ENCODE data around the gene WDR70.

Gene WDR70

DNA sequence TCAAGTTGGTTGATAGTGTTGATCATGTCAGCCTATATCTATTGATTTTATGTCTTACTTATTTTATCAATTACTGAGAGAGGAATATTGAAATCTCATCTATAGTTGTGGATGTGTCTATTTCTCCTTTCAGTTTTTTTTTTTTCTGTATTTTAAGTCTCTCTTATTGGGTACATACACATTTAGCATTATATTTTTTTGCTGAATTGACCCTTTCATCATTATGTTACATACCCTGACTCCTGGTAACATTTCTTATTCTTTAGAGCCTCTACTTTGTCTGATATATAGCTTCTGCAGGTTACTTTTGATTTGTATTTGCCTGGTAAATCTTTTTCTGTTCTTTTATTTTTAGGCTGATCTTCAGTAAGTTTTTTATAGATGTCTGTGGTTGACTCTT lies 281.2 kb downstream of the WDR70 start:
- H3K36me3 ChIP-seq (ENCODE audit: low read length) = no peaks in the 10 kb centered on the region
- no peak overlapping the region for H3K27ac ChIP-seq (ENCODE audit: low read depth, low read length)
- TF ChIP-seq, protein P1, sequence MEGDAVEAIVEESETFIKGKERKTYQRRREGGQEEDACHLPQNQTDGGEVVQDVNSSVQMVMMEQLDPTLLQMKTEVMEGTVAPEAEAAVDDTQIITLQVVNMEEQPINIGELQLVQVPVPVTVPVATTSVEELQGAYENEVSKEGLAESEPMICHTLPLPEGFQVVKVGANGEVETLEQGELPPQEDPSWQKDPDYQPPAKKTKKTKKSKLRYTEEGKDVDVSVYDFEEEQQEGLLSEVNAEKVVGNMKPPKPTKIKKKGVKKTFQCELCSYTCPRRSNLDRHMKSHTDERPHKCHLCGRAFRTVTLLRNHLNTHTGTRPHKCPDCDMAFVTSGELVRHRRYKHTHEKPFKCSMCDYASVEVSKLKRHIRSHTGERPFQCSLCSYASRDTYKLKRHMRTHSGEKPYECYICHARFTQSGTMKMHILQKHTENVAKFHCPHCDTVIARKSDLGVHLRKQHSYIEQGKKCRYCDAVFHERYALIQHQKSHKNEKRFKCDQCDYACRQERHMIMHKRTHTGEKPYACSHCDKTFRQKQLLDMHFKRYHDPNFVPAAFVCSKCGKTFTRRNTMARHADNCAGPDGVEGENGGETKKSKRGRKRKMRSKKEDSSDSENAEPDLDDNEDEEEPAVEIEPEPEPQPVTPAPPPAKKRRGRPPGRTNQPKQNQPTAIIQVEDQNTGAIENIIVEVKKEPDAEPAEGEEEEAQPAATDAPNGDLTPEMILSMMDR (IDR thresholded peaks at IDR 0.05; ENCODE audit: insufficient read depth, low read length, poor library complexity, severe bottlenecking) = no peak
- TF ChIP-seq EZH2phosphoT487 (conservative IDR thresholded peaks at IDR 0.05; ENCODE audit: low read length) = no peak
- no peaks in the 10 kb centered on the region for H3K79me2 ChIP-seq (ENCODE audit: insufficient read depth, low read length)
- H3F3A ChIP-seq (ENCODE audit: insufficient read depth) = no peaks in the 10 kb centered on the region
- no peak overlapping the region for H3K4me3 ChIP-seq (ENCODE audit: insufficient read depth, low read length, poor library complexity, severe bottlenecking)
- no peak overlapping the region for H2AFZ ChIP-seq (ENCODE audit: low read depth, low read length, severe bottlenecking)
- H3K9ac ChIP-seq (ENCODE audit: low read length) = no peak overlapping the region
- no peaks in the 10 kb centered on the region for H3K9me3 ChIP-seq (ENCODE audit: insufficient read depth, low read length)
- H4K20me1 ChIP-seq (ENCODE audit: low read depth, low read length) = no peaks in the 10 kb centered on the region
- H3K27me3 ChIP-seq (ENCODE audit: low read length) = no peaks in the 10 kb centered on the region
- no peak overlapping the region for H3K4me2 ChIP-seq (ENCODE audit: low read depth, low read length, poor library complexity, severe bottlenecking)
- H3K9me2 ChIP-seq (replicated peaks; ENCODE audit: insufficient read depth, low read length) = no peaks in the 10 kb centered on the region

- Histone ChIP-seq H3K9me2 (replicated peaks; ENCODE audit: insufficient read depth, low read length) (no peaks in the 10 kb centered on the region), H3F3A (ENCODE audit: insufficient read depth) (no peaks in the 10 kb centered on the region), H3K4me2 (ENCODE audit: low read depth, low read length, poor library complexity, severe bottlenecking) (no peak overlapping the region), H2AFZ (ENCODE audit: low read depth, low read length, severe bottlenecking) (no peak overlapping the region), H3K9ac (ENCODE audit: low read length) (no peak overlapping the region), H4K20me1 (ENCODE audit: low read depth, low read length) (no peaks in the 10 kb centered on the region), H3K27ac (ENCODE audit: low read depth, low read length) (no peak overlapping the region), H3K4me3 (ENCODE audit: insufficient read depth, low read length, poor library complexity, severe bottlenecking) (no peak overlapping the region), H3K9me3 (ENCODE audit: insufficient read depth, low read length) (no peaks in the 10 kb centered on the region), H3K27me3 (ENCODE audit: low read length) (no peaks in the 10 kb centered on the region), H3K79me2 (ENCODE audit: insufficient read depth, low read length) (no peaks in the 10 kb centered on the region), H3K36me3 (ENCODE audit: low read length) (no peaks in the 10 kb centered on the region)
- TF ChIP-seq EZH2phosphoT487 (conservative IDR thresholded peaks at IDR 0.05; ENCODE audit: low read length) = no peak
- TF ChIP-seq, protein P1 (IDR thresholded peaks at IDR 0.05; ENCODE audit: insufficient read depth, low read length, poor library complexity, severe bottlenecking) = no peak
Measured at GRCh38 chr5:37661227-37661920, 282.3 kb downstream of the WDR70 start.

- Histone ChIP-seq H3K4me2 (ENCODE audit: low read depth, low read length, poor library complexity, severe bottlenecking) (no peak overlapping the region), H2AFZ (ENCODE audit: low read depth, low read length, severe bottlenecking) (no peak overlapping the region), H3K9ac (ENCODE audit: low read length) (no peak overlapping the region), H3K9me3 (ENCODE audit: insufficient read depth, low read length) (no peaks in the 10 kb centered on the region), H3F3A (ENCODE audit: insufficient read depth) (no peaks in the 10 kb centered on the region), H3K4me3 (ENCODE audit: insufficient read depth, low read length, poor library complexity, severe bottlenecking) (no peak overlapping the region), H3K27me3 (ENCODE audit: low read length) (no peaks in the 10 kb centered on the region), H3K27ac (ENCODE audit: low read depth, low read length) (no peak overlapping the region), H3K9me2 (replicated peaks; ENCODE audit: insufficient read depth, low read length) (no peaks in the 10 kb centered on the region), H3K79me2 (ENCODE audit: insufficient read depth, low read length) (no peaks in the 10 kb centered on the region), H3K36me3 (ENCODE audit: low read length) (no peaks in the 10 kb centered on the region), H4K20me1 (ENCODE audit: low read depth, low read length) (no peaks in the 10 kb centered on the region)
- TF ChIP-seq EZH2phosphoT487 (conservative IDR thresholded peaks at IDR 0.05; ENCODE audit: low read length) = no peak
- TF ChIP-seq, protein P1 (IDR thresholded peaks at IDR 0.05; ENCODE audit: insufficient read depth, low read length, poor library complexity, severe bottlenecking) = no peak
Measured at GRCh38 chr5:37661951-37662350, 282.8 kb downstream of the WDR70 start.
